Stimulated activated CD4-positive, alpha-beta T cell treated with anti-CD3 and anti-CD28 coated beads, Interleukin-4, amount 100 ng/mL, for 48 hours (primary cell): ENCODE measurements around the gene CTRL.
A peak's percentile ranks its signal among the peaks of the same experiment; 100 is the strongest.
"Not testable (repeated sequence)": the region's sequence is repeated elsewhere in the genome, so short reads cannot be mapped to it uniquely, and the experiment has no call there.

Experiments used
- DNase-seq, 2 donors: peaks; one replicate each; pipeline ENCODE4 v3.0.0-alpha.2; 2020; ENCODE audit warnings: low read depth in 2 of 2

Gene CTRL

DNA sequence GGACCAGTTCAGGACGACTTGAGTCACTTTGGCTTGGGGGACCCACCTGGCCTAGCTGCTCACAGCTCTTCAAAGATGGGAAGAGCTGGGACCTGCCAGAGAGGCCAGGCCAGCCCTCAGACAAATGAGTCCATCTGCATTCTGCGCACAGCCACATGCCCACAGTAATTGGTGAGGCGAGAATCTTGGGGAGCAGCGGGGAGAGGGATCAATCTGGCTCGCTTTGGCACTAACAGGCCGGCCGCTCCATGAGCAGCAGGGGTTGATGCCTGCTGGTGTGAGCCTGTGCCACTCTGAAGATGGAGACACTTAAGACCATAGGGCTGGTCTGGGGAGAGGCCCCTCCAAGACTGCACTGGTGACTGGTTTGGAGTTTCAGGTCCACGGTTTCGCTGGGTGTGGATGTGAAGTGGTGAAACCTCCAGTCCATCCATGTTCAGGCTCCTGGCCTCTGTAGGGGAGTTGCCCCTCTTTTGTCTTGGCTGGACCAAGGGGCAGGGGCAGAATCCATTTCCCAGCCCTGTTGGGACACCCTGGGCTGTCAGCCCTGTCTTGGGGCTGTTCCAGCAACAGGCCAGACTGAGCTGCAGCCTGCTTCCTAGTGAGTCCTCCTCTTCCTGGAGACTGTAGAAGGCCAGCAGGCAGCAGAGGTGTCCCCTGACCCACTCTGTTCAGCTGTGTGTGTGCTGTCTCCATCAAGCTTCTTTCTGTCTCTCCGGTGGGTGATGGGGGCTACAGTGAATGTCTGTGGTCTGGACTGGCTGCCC, 7.3 kb downstream of the CTRL start:
- DNase-seq: no peak

GRCh38 chr16:67923414-67924116, 8.1 kb downstream of the CTRL start:
- DNase-seq: no peak

- DNase-seq: no peak
Observed at GRCh38 chr16:67922740-67923139, 8.9 kb downstream of the CTRL start.

- no peak for DNase-seq
Observed at GRCh38 chr16:67922221-67922620, 9.4 kb downstream of the CTRL start.

DNA sequence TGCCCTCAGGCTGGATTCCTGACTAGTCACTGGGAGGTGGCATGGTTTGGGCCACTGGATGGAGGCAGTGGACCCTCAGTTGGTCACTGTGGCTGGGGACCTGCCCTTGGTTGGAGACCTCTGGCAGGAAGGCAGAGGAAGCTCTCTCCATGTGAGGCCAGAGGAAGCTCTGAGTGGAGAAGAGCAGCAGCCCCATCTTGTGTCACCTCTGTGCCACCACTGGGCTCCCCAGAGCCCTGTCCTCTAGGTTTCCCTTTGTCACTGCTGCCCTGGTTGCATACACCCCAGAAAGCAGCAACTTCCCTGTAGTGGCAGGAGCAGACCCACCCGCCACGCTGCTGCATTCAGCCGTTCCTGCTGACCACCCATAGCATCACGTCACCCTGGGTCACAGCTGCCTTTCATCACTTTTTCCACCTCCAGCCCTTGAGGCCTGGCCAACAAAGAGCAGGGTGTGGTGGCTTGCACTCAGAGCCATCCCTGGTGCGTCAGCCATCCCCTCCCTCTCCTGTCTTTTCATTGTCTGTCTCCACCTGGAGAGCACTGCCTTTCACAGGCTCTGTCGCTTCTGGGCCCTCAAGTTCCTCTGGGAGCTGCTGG, 11.9 kb downstream of the CTRL start:
- no peak for DNase-seq

DNA sequence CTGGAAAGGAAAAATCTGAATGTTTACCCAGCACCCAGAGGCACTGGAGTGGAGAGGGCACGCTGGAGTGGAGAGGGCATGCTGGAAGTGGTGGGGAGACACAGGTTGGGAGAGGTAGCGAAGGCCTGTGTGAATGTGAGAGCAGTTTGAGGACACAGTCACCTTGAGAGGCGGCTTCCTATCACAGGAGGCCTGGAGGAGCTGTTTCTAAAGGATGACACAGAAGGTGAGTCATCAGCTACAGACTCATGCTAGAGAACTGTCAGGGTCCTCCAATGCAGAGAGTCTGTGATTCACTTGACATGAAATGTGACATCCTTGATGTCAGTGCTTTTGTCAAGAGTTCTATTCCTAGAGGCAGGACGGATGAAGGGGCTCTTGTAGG, 13.8 kb downstream of the CTRL start:
- peak in 1 of 2 donors; percentile 47 for DNase-seq

DNA sequence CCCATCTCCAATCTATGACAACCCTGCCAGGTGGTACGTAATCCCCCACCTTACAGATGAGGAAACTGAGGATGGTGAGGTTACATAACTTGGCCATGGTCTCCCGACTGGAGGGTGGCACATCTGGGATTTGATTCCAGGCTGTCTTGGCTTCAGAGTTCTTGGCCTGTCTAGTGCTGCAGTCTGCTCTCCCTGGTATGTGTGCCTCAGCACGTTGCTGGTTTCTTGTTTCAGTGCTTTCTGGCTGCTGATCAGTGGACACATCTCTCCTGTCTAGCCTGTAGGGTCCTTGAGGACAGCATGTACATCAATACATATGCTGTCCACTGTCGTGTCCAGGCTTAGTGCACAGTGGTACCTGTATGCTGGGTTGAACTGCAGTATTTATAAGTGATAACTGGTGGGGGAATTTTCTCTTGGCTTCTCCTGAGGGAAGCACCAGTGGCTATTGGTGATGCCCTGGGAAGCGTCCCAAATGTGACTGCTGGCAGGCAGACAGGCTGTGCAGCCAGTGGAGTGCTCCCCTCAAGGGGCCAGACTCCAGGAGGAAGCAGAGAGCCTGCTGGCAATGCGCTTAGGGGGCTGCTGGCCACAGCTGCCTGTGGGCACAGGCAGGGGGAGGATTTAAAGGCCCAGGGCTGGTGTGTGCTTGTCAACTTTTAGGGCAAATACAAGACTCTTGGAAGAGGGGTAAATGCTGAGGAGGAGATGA, 14.4 kb downstream of the CTRL start:
- no peak for DNase-seq

DNA sequence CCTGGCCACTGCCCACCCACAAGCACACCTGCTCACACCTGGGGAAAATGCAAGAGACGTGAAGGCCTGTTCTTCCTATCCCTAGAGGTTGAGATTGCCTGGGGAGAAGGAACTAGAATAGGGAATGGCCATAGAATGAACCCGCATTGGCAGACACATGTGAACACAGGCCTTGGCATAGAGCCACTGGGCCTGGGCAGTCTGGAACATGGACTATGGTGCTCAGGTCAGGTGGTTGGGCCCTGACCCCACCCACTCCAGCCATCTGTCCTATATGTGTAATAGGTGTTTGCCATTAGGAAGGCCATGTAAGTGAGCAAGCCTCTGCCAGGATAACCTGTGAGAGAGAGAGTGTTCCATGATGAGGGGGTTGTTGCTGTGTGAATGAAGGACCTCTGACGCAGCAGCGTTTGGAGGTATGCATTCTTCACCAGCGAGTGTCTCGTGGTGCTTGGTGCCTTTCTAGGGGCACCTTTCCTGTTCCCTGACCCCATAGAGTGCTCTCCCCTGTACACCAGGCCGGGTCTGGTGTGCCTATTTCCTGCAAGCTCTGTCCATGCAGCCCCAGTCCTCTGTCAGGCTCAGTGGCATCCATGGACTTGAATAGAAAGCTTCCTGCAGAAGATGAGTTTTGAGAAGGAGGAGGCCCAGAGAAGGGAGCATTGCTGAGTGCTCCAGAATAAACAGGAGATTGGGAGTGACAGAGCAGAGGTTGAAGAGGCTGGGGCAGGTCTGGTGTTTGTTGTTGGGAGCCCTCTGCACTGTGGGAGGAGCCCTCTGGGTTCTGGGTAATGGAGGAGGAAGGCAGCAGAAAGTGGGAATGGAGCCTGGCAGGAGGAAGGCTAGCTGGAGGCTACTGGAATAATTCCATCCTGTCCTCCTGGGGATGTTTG, 15.6 kb downstream of the CTRL start:
- no peak for DNase-seq

- DNase-seq: not testable (repeated sequence)
Observed at GRCh38 chr16:67915496-67915769, 16.2 kb downstream of the CTRL start.

GRCh38 chr16:67914758-67915495, 16.7 kb downstream of the CTRL start:
- DNase-seq: no peak

DNA sequence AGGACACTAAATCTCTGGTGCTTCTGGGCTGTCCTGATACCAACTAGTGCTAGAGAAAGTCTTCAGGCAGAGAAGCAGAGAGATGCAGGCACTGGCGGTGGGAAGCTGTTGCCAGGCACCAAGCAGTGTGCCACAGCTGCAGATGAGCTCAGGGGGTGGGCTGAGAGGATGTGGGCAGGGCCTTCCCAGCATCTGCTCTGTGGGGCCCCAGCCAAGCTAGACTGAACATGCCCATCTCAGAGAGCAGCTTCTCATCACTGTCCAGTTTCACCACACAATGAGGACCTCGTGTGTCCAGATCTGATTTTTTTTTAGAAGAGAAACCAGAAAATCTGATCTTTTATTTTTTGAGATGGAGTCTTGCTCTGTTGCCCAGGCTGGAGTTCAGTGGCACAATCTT, 21.5 kb downstream of the CTRL start:
- DNase-seq: no peak

- DNase-seq: no peak
Observed at GRCh38 chr16:67909056-67909742, 22.5 kb downstream of the CTRL start.

DNA sequence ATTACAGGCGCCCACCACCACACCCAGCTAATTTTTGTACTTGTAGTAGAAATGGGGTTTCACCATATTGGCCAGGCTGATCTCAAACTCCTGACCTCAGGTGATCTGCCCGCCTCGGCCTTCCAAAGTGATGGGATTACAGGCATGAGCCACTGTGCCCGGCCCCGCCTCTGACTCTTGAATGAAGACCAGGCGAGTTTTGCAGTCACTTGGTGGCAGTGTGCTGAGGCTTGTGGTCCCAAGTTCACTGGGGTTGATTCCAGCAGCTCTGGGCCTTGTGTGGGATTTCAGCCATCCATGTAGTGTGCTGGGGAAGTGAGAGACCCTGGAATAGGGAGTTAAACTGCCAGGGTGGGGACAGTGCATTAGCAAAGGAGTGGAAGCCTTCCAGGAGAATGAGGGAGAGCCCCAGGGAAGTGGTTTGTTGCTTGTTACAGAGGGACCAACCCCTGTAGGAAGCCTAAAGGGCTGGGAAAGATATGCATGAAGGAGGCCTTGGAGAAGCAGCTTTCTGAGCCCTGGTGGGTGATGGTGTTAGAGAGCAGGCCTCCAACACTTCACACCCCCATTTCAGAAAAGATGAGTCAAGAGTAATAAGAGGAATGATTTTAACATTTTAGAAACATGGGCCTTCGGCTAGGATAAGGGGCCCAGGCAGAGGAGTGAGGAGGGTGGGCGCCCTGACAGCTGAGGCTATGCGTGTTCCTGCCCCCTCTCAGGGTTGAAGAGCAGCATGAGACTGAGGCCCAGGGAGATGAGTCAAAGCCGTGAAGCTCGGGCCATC, 24.1 kb downstream of the CTRL start:
- no peak for DNase-seq

- DNase-seq: no peak
Observed at GRCh38 chr16:67902831-67903230, 28.8 kb downstream of the CTRL start.

DNA sequence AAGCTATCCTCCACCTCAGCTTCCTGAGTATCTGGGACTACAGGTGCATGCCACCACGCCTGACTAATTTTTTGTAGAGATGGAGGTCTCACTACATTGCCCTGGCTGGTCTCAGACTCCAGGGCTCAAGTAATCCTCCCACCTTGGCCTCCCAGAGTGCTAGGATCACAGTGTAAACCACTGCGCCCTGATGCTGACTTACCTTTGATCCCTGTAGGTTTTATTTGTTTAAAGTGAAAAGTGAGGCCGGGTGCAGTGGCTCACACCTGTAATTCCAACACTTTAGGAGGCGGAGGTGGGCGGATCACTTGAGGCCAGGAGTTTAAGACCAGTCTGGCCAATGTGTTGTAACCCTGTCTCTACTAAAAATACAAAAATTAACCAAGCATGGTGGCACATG, 29.9 kb downstream of the CTRL start:
- DNase-seq: no peak

DNA sequence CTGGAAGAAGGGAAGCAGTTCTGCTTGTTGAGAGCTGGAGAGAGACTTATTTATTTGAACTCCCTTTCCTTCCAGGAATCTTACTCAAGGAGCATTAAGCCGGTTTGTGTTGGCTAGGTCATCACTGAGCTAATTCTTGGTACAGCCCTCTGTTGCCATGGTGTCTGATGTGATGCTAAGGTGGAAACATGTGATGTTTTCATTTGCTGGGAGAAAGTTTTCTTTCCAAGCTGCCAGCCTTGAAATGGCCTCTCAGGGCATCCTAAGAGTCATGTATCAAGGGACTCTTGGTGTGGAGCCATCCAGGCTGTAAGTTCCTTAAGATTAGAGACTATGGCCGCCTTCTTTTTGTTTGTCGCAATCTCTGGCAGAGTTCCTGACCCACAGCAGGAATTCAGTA, 34.4 kb downstream of the CTRL start:
- DNase-seq: no peak

DNA sequence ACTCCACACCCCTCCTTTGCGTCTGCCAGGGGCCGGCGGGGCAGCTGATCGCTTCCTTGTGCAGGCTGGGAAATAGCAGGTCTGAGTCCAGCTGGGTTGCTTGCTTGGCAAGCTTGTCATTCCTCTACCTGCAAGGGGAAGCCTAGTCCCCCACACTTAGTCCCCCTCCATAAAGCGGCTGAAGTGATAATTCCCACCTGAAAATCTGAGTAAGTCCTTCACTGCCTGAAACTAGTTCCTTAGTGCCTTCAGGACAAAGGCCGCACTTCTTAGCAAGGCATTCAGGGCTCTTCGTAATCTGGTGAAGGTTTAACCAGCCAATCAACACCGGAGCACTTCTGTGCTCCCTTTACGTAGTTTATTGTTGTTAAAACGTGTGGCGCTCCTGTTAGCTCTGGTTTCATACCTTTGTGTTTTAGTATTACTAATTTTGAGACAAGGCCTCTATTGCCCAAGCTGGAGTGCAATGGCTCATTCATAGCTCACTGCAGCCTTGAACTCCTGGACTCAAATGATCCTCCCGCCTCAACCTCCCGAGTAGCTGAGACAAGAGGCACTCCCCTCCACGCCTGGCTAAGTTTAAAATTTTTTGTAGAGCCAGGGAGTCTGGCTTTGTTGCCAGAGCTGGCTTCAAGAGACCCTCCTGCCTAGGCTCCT, 37.8 kb downstream of the CTRL start:
- no peak for DNase-seq

DNA sequence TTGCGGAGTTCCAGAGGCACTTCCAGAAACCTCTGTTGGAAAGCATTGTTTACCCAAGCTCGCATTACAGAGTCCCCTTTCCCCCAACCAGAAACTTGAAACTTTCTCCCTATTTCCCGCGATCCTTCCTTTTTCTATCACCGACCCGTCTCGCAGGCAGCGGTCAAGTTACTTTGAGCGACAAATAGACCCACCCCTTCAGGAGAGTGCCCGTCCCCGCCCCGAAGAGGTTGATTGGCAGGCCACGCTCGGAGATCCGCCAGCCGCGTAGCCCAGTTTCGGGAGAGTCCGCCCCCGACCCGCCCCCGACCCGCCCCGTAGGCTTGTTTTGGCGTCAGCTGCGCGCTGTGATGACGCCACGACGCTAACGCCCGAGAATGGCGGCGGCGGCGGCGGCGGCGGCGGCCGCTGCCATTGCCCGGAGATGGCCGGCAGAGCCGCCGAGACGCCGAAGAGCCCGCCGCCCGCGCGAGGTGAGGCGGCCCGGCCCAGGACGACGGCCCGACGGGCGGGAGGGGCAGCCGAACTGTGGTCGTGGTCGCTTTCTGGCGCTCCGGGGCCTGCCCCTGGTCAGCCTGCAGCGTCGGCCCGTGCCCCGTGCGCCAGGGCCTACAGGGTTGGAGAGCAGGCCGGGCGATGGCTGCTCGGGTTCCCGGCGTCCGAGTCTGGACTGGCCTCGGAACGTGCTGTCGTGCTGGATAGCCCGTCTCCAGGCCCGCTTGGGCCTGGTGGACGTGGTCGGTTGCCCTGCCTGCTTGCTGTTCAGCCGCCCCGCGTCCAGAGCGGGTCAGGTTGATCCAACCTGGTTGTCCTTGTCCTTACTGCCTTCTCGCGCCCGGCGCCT, 38.5 kb downstream of the CTRL start, which contains the start of gene PSKH1:
TSS of gene PSKH1 (plus strand) at position 356 of the 844 bp plus-strand sequence. CDS start 15,496 bp downstream, outside the sequence.
- peak; percentile 89 to 96 for DNase-seq
